Transverse colon (tissue), 3 donors: ENCODE measurements around the gene PRSS12.

ENCODE experiments used
- POLR2A ChIP-seq: fragments of 450-650 bp; IDR thresholded peaks from one replicate; pipeline ENCODE4 v1.6.1; 2016; ENCODE audit warnings: antibody characterized with exemption, mild to moderate bottlenecking, moderate library complexity
- TF ChIP-seq, protein P1 (sequence below), 5 experiments: fragments of 200-600 bp in 3 of 5; fragments of 450-650 bp in 2 of 5; sonication (generic) in 3 of 5; IDR thresholded peaks; 1 replicate in 2 of 5; 2 replicates in 3 of 5; pipeline ENCODE4 v1.5.1; 2016 to 2017; ENCODE audit warnings: antibody characterized with exemption in 5 of 5, inconsistent platforms in 3 of 5, mild to moderate bottlenecking in 2 of 5, moderate library complexity in 1 of 5

DNA sequence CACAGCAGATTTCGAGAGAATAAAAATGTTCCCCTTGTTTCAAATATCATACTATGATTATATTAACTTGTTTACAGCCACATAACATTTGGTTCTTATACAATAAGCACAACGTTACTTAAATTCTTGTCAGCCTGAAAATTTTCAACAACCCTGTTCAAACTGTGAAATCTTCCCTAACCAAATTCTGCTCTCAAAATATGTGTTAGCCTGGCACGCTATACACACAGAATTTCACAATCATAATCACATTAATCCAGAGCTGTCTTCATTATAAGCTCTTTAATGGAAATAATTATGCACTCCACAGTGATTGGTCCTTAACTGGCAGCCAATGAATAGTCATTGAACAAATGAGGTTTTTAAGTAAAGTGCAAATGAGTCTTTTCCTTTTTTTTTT, 7.3 kb upstream of the PRSS12 start:
- TF ChIP-seq, protein P1, sequence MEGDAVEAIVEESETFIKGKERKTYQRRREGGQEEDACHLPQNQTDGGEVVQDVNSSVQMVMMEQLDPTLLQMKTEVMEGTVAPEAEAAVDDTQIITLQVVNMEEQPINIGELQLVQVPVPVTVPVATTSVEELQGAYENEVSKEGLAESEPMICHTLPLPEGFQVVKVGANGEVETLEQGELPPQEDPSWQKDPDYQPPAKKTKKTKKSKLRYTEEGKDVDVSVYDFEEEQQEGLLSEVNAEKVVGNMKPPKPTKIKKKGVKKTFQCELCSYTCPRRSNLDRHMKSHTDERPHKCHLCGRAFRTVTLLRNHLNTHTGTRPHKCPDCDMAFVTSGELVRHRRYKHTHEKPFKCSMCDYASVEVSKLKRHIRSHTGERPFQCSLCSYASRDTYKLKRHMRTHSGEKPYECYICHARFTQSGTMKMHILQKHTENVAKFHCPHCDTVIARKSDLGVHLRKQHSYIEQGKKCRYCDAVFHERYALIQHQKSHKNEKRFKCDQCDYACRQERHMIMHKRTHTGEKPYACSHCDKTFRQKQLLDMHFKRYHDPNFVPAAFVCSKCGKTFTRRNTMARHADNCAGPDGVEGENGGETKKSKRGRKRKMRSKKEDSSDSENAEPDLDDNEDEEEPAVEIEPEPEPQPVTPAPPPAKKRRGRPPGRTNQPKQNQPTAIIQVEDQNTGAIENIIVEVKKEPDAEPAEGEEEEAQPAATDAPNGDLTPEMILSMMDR (IDR thresholded peaks at IDR 0.05), result no peak
- no peak for TF ChIP-seq POLR2A
